HG02588 (cell line): ENCODE results near the gene RHOV.

Source experiments
- ATAC-seq: cut with Tn5 transposase; IDR thresholded peaks from one replicate; pipeline ENCODE4 v1.9.1; 2021; ENCODE audit warnings: mild to moderate bottlenecking, moderate library complexity; ENCODE audit not compliant: unreplicated experiment

Gene RHOV

DNA sequence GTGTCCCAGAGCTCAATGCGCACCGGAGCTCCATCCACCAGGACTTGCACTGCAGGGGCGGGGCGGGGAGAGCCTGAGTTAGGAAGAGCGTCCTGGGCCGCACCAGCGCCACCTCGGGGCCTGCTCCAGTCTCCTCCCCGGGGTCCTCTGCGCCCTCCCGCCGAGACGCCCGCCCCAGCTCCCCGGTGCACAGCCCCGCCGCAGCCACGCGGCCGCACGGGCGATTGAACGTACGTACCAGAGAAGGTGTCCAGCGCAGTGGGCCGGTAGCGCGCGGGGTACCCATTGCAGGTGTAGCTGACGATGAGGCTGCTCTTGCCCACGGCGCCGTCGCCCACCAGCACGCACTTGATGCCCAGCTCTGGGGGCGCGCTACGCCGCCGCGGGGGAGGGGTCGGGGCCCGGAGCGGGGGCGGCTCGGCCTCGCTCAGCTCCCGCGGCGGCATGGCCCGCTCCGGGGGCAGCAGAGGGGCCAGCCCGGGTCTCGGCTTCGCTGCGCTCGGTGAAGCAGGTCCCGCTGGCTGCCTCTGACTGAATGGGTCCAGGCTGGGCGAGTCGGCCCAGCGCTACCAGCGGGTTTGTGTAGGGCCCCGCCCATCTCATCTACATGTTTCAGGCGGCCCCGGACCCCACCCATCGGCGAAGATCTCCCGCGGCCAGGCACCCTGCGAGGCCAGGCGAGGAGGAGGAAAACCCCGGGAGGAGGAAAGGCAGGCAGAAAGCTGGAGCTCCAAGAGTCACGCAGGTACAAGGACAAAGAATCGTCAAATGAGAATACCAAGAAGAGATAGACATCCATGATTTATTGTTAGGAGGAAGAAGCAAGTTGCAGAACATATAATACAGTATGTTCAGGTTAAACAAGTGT, at the start of gene RHOV:
Gene RHOV, minus strand, starts transcription at position 541 of the 868 bp plus-strand sequence. Its CDS starts 95 bp downstream, at position 446.
- ATAC-seq = peak; percentile 56

- ATAC-seq = no peak
Observed at GRCh38 chr15:40923551-40923950, 49.5 kb upstream of the RHOV start.

GRCh38 chr15:40922608-40923005, 48.6 kb upstream of the RHOV start:
- no peak for ATAC-seq

- no peak for ATAC-seq
Observed at GRCh38 chr15:40921949-40922607, 48.0 kb upstream of the RHOV start.

DNA sequence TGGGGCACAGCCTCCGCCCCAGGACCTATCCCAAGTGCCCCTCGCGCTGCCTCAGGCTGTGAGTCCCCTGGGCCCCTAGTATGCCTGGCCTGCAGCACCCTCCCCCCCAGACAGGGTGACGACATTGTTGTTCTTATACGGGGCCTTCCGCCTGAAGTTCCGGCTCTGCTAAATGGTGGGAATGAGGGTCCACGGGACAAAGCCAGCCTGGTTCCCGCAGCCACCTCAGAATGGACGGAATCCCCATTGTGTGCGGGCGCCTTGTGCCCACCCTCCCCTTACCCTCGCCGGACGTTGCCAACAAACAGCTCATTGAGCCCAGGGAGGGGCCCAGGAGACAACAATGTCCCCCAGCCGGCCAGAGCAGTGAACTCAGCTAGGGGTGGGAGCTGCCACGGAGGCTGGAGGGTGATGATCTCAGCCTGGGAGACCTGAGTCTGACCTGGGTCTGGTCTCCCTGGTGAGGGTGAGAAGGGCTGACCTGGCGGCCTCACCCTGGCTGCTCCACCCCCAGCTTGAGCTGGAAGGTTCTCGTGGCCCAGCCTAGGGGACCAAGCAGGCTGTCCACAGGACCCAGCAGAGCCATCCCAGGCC, 44.9 kb upstream of the RHOV start:
- ATAC-seq = no peak

DNA sequence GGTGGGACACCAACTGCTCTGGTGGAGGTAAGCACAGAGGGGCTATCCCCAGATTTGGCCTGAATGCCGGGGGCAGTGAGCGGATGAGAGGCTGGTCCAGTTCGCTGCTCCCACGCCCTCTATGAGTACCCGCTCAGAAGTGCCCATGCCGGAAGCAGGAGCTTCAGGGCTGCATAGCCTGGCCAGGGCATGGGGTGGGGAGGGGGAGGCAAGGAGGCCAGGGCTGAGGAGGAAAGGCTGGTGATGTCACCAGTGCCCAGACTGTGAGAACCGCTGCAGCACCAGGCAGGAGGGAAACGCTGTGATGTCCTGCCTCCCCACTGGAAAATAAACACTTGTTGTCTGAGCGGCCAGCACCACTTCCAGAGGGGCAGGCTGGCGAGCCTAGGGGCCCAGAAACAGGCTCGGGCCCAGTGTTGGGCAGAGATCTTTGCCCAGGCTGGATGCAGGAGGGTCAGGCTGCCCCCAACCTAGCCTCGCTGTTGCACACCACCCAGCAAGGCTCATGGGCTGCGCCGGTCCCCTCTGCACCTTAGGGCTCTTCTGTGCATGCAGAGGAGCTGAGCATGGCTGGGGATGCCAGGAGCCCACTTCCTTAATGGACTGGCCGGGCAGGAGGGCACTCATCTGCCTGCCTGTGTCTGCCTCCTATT, 44.2 kb upstream of the RHOV start:
- ATAC-seq = no peak

GRCh38 chr15:40917585-40917984, 43.6 kb upstream of the RHOV start:
- no peak for ATAC-seq

DNA sequence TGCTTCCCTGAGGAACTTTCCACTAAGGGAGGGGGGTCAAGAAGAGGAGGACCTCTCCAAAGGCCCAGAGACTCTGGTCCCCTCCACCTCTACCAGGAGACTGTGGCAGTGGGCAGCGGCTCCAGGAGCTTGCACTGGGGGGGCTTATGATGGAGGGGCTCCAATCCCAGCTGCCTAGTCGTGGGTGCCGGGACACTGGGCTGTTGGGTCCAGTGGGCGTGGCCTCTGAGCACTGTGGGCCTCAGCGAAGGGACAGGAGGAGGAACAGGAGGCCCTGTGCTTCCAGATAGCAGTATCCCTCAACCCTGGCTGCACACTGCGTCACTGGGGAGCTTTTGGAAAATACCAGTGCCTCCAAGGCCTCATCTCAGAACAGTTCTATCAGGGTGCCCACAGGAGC, 41.6 kb upstream of the RHOV start:
- no peak for ATAC-seq

- no peak for ATAC-seq
Observed at GRCh38 chr15:40915116-40915661, 41.2 kb upstream of the RHOV start.

DNA sequence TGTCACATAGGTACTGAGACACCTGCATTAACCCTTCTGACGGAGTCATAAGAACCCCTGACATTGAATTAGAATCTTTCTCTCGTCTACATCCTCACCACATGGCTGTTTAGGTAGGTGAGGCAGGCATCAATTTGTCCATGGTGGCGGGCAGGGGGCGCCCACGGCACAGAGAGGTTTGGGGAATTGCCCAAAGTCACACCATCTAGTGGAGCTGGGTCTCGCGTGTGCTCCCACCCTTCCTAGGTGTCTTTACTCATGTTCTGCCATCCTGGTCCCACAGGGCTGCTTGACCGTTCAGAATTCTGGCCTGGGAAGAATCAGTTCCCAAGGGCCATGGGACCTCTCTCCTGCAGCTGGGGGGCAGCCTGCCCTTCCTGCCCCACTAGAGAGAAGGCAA, 40.5 kb upstream of the RHOV start:
- no peak for ATAC-seq

DNA sequence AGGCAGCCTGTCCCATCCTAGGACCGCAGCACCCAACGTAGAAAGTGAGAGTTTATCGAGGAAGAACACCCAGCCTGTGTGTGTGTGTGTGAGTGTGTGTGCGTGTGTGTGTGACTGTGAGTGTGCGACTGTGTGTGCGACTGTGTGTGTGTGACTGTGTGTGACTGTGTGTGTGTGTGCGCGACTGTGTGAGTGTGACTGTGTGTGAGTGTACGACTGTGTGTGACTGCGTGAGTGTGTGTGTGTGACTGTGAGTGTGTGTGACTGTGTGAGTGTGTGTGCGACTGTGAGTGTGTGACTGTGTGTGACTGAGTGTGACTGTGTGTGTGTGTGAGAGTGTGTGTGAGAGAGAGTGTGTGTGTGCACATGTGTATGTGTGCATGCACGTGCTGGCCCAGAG, 40.0 kb upstream of the RHOV start:
- ATAC-seq = no peak

GRCh38 chr15:40912478-40912877, 38.4 kb upstream of the RHOV start:
- ATAC-seq = no peak

DNA sequence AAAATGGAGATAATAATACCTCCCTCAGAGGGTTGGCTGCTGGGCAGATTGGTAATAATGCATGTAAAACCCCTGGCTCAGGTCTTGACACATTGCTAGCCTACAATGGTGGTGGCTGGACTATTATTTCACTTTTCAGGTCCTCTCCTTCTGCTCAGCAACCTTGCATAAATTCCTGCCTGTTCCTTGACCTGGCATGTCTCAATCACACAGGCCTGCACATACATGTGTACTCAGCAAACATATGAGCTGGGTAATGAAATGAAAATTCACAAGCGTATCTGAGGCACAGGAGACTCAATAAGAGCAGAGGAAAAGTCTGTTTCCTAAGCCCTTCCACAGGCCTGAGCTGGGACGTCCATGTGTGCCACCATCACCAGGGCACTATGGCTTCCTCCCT, 37.7 kb upstream of the RHOV start:
- ATAC-seq = no peak

DNA sequence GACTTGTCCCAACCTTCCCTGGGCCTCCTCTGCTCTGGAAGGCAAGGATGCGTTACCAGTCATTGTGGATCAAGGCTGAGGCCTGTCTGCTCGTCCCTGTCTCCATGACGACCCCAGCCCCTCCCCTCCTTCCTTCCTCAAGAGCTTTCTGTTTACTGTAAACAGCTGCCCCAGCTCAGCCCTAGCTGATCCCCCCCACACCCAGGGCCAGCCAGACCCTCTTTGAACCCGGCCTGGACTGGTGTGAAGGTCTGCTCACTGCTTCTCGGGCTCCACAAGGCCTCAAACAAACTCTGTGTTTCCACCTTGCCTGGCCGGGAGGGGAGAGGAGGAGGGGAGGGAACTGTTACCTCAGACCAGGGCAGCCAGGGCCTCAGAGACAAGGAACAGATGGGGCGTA, 37.1 kb upstream of the RHOV start:
- no peak for ATAC-seq

DNA sequence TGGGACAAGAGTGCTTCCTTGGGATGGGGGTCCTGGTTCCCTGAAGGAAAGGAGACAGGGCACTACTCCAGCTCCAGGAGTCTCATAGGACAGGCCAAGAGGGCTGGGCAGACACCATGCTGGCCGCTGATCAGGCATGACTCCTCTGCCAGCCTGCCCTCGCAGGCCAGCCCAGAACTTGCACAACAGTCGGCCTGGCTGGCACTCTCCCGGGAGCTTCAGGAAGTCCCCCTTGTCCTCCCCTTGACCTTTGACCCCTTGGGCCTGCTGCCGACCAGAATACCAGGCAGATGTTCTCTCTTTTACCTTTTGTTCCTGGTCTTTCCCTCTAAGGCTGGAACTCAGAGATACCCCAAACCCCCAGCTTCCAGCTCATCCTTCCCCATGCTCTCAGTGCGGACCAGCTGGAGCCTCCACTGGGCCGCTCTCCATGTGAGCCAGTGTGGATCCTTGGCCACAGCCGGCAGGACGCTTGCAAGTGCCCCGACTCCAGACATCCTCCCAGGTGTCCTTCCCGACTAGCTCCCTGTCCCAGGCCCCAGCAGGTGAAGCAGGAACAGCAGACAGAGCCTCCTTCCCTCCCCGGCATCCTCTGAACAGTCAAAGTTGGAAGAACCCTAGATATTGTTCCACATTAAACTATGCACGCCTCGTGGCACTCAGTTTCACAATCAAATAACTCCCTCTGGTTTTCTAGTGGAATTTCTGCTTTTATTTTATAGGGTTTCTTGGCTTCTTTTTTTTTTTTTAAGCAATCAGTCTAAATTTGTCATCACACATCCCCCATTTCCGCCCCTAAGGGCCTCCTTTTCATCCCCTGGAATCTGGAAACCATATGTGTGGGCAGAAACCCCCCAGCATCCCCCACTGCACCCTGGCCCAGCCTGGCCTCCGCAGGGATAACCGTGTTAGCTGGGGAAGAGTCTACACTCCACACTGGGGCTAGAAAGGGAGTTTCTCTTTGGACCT, 35.9 kb upstream of the RHOV start:
- no peak for ATAC-seq

GRCh38 chr15:40908095-40908494, 34.1 kb upstream of the RHOV start:
- no peak for ATAC-seq

DNA sequence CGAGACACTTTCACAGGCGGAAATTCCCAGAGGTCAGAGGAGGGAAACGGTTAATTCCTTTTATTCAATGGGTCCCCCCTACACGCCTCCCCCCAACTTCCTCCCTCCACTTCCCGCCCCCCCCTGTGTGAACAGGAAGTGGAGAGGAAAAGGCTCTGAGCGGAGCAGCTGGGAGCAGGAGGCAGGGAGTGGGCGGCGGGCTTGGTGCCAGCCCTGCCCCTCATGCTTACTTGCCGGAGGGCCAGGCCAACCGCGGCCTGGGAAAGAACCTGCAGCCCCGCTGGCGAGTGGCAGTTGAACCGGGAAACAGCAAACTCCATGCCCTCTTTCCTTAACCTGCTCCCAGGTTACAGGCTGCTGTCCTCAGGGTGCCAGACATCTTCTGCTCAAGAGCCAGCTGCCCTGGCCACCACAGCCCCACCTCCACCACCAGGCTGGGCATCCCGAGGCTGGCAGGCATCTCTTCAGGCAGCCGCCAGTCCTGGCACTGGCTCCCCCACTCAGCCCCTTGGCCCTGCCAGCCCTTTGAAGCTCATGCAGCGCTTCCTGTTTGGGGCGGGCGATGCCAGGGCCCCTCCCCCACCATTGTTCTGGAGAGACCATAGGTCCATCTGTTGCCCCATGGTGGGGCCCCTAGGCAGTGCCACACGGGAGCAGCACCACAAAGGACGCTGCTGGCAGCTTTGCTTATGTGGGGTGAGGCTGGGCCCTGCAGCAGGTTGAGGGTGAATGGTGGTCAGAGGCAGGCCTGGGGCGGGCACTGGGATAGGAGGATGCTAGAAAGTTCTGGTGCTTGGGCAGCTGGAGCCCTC, 33.2 kb upstream of the RHOV start:
- ATAC-seq = no peak

DNA sequence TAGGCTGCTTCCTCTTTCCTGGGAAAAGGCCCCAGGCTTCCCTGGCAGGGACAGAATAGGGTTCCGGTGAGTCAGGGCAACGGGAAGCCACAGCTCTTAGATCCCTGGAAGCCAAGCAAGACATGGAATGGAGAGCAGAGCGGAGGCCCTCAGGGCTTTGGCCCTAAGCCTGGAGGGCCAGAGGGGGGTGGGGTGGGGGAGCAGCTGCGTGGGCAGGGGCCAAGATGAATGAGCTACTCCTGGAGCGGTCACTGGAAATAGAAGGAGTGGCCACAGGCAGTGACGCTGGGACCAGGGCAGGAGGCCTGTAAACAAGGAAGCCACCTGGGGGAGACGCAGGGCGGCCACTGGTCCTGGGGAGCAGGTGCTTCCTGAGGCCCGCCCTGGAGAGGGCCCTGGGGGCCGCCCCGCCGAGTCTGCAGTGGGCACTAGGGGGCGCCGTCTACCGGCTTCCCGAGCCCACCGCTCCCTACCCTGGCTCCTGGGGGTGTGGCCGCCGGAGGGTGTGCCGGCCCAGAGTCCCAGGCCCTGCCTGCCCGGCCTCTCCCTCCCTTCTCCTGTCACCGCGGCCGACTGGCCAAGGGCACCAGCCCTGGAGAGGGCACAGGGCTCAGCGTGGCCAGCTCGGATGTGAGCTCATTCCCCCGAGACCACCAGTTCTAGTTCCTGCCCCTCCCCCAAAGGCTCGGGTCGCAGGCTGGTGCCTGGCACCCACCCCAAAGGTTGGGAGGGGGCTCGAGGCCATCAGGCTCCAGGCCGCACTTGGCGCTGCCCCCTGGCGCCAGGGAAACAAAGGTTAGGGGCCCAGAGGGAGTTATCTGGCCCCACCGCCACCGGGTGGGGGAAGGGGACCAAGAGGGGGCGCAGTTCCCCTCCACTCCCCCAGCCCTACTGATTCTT, 32.3 kb upstream of the RHOV start:
- peak; percentile 71 for ATAC-seq
